Activated CD8-positive, alpha-beta memory T cell treated with anti-CD3 and anti-CD28 coated beads for 48 hours (primary cell): ENCODE measurements around the gene ALG10B.

Experiments used
- DNase-seq, 3 experiments: peaks; one replicate each; pipeline ENCODE4 v3.0.0-alpha.2; 2020; ENCODE audit warnings: low read depth in 2 of 3, low spot score in 2 of 3

Gene ALG10B

GRCh38 chr12:38373784-38374183, 57.2 kb downstream of the ALG10B start:
- no peak for DNase-seq

GRCh38 chr12:38374751-38375150, 58.2 kb downstream of the ALG10B start:
- no peak for DNase-seq
